Suprapubic skin (tissue), 3 donors: ENCODE measurements around the gene MMP21.

Experiments
- CTCF ChIP-seq, 2 donors: fragments of 200-600 bp in 1 of 2; fragments of 450-650 bp in 1 of 2; sonication (generic) in 1 of 2; IDR thresholded peaks; one replicate each; pipeline ENCODE4 v1.5.1; 2016 to 2019; ENCODE audit warnings: antibody characterized with exemption in 2 of 2, mild to moderate bottlenecking in 1 of 2, moderate library complexity in 1 of 2
- POLR2A ChIP-seq, 2 donors: fragments of 450-650 bp; IDR thresholded peaks; one replicate each; pipeline ENCODE4 v1.6.1; 2017; ENCODE audit warnings: antibody characterized with exemption in 2 of 2, mild to moderate bottlenecking in 2 of 2, moderate library complexity in 2 of 2

- TF ChIP-seq CTCF (IDR thresholded peaks at IDR 0.05) (no peak), POLR2A (IDR thresholded peaks at IDR 0.05) (no peak)
Observed at GRCh38 chr10:125778556-125778955, 2.9 kb upstream of the MMP21 start.
